GDM1 (cell line): ENCODE measurements around the gene PAFAH1B2.
A peak's percentile ranks its signal among the peaks of the same experiment; 100 is the strongest.
"Not testable (repeated sequence)": the region's sequence is repeated elsewhere in the genome, so short reads cannot be mapped to it uniquely, and the experiment has no call there.

Source experiments
- DNase-seq: peaks from one replicate; lab custom pipeline; 2025; lab: John Stamatoyannopoulos, UW

PAFAH1B2 gene

GRCh38 chr11:117172724-117173421 lies 28.8 kb downstream of the PAFAH1B2 start:
- no peak for DNase-seq

- DNase-seq, result no peak
Observed at GRCh38 chr11:117175104-117175503, 31.0 kb downstream of the PAFAH1B2 start.

DNA sequence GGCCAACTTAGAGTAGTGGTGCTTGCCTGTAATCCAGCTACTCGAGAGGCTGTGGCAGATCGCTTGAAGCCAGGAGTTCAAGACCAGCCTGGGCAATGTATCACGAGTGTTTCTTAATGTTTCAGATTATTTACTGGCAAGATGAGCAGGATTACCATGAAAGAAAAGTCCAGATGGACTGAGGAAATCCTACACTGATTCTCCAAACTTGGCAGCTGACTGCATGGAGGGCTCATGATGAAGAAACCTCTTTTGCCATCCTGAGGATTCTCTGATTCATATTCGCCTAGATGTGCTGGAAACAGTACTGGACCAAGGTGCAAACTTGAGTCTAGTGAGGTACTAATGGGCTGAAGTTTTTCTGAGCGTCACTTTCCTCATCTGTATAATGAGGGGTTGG lies 31.7 kb downstream of the PAFAH1B2 start:
- DNase-seq, result no peak

- DNase-seq, result no peak
Observed at GRCh38 chr11:117176186-117176585, 32.1 kb downstream of the PAFAH1B2 start.

DNA sequence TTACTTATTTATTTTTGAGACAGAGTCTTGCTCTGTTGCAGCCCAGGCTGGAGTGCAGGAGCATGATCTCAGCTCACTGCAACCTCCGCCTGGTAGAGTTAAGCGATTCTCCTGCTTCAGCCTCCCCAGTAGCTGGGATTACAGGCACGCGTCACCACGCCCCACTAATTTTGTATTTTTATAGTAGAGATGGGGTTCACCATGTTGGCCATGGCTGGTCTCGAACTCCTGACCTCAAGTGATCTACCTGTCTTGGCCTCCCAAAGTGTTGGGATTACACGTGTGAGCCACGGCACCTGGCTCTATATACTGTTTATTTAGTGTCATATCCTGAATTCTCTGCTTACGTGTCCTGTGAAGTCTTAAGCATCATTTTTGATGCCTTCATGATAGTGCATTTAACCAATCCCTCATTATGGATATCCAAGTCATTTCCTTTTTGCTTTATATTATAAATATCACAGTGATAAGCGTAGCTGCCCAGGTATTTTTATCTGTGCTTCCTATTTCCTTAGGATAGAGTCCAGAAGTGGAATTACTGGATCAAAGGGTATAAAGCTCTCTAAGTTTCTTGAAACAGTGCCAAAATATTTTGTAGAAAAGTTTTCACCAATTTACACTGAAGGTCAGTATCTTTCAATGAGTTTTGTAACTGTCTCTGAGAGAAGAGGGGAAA lies 33.6 kb downstream of the PAFAH1B2 start:
- DNase-seq, result no peak

GRCh38 chr11:117178210-117179034 lies 34.3 kb downstream of the PAFAH1B2 start, which contains the start of gene SIDT2:
SIDT2 (plus strand) TSS chr11:117178743; CDS start chr11:117179264, 521 bp downstream.
- DNase-seq, result peak; percentile 89

GRCh38 chr11:117179048-117179999 lies 35.2 kb downstream of the PAFAH1B2 start:
- DNase-seq, result no peak

DNA sequence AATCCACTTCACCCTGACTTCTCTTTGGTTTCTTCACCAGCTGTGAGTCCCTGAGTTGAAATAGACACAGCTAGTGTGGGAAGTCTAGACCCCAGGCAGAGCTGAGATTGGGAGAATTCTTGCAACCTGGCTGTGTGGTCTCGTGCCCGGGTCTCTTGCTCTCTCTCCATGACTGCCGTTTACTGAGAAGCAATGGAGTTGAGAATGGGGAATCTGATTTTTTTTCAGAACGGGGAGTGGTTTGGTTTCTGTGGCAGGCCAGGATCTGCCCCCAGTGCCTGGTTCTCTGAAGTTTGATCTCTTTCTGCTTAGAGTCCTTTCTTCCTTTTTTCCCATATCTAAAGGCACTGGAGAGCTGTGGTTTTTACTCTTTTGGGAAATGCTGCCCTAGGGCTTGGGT lies 35.9 kb downstream of the PAFAH1B2 start:
- DNase-seq, result no peak

- DNase-seq, result peak; percentile 55
Observed at GRCh38 chr11:117180661-117181585, 36.8 kb downstream of the PAFAH1B2 start.

GRCh38 chr11:117181586-117182550 lies 37.8 kb downstream of the PAFAH1B2 start:
- DNase-seq, result no peak

DNA sequence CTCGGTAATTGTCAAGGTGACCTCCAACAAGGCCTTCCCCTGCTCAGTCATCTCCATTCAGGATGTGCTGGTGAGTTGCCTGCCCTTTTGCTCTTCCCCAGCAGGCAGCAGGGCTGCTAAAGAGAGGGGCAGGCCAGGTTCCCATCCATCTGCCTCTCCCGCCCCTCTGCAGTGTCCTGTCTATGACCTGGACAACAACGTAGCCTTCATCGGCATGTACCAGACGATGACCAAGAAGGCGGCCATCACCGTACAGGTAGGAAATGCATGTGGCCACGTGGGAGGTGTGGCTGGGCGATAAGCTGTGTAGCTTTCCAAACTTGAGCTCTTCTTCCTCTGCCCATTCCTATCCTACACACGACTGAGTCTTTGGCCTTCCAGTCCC lies 38.5 kb downstream of the PAFAH1B2 start:
- DNase-seq, result no peak

DNA sequence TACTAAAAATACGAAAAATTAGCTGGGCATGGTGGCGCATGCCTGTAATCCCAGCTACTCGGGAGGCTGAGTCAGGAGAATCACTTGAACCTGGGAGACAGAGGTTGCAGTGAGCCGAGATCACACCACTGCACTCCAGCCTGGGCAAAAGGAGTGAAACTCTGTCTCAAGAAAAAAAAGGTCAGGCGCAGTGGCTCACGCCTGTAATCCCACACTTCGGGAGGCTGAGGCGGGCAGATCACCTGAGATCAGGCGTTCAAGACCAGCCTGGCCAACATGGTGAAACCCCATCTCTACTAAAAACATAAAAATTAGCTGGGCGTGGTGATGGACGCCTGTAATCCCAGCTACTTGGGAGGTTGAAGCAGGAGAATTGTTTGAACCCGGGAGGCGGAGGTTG lies 39.1 kb downstream of the PAFAH1B2 start:
- DNase-seq, result not testable (repeated sequence)

DNA sequence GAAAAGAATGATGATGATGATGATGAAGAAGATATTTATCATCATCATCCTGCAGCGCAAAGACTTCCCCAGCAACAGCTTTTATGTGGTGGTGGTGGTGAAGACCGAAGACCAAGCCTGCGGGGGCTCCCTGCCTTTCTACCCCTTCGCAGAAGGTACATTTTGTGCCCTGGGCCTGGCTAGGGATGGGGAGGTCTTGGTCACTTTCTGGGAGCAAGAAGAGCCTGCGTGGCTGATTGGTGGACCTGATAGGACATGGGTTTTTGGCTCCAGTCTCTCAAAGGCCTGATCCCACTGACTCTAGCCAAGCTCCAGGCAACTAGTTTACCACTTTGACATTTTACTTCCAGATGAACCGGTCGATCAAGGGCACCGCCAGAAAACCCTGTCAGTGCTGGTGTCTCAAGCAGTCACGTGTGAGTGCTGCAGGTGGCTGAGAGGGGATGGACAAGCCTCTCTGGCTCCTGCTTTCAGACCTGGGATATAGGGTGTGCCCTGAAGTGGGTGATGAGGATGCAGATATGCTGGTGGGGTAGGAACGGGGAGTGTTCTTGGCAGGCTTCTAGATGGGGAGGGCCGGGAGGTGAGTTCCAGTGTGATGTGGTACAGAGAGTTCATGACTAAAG lies 39.8 kb downstream of the PAFAH1B2 start:
- DNase-seq, result no peak

GRCh38 chr11:117185736-117186430 lies 41.8 kb downstream of the PAFAH1B2 start:
- no peak for DNase-seq

DNA sequence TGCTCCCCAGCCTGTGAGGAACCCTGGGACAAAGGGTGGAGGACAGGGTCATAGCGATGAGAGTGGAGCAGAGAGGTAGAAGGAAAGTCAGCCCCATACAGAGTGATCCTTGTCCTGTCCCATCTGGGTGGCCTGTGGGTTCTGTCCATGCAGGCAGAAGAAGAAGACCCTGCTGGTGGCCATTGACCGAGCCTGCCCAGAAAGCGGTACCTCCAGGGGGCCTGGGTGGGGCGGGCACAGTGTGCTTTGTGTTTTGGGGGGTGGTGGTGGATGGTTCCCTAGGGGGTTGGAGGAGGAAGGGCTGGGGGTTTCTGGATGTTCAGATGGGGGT lies 42.3 kb downstream of the PAFAH1B2 start:
- DNase-seq, result no peak

GRCh38 chr11:117187007-117187406 lies 42.9 kb downstream of the PAFAH1B2 start:
- no peak for DNase-seq

DNA sequence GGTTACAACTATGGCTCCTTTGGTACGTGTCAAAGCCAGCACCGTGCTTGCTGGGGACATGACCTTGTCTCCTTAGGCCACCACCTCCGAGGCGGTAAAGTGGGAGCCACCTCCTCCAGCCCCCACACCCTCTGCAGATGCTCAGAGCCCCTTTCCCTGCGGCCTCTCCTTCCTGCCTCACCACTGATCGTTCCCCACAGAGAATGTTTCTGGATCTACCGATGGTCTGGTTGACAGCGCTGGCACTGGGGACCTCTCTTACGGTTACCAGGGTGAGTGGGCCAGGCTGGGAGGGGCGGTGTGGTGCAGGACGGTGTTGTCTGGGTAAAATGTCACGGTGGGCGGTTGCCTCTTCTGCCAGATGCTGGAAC lies 43.3 kb downstream of the PAFAH1B2 start:
- no peak for DNase-seq

DNA sequence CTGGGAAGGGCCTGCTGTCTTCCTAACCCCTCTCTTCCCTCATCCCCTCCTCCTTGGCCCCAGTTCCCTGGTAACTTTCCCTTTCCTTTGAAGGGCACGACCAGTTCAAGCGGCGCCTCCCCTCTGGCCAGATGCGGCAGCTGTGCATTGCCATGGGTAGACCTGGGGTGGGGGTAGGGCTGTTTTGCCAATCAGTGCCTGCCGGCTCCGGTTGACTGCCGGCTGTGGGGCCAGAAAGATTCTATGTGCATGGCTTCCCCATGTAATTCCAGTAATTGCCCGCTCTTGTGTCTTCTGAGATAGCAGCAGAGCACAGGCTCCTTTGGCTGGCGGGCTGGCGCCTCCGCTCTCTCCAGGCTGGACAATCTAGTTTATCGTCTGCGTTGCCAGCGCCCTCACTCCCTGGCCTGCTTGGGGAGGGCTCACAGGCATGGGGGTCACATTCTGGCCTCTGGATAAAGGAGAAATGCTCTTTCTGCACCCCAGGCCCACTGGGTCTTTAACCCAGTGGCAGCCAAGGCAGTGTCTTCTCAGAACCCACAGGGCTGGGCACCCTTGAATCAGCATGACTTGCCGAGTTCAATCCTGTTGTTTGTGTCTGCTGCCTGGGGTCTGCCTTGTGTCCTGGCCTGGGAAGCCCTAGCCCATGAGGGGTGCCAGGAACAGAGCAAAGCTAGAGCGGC lies 43.9 kb downstream of the PAFAH1B2 start:
- no peak for DNase-seq
